ENCODE measurements around the gene MATN3. TPM values are rescaled to one million over a fixed set of nuclear protein-coding genes. Genes with fewer than 3 reads are reported as not detected.
A peak's percentile ranks its signal among the peaks of the same experiment; 100 is the strongest.

Gene MATN3
- total RNA-seq, 1 experiment from 2014 or later: 2.8 TPM

DNA sequence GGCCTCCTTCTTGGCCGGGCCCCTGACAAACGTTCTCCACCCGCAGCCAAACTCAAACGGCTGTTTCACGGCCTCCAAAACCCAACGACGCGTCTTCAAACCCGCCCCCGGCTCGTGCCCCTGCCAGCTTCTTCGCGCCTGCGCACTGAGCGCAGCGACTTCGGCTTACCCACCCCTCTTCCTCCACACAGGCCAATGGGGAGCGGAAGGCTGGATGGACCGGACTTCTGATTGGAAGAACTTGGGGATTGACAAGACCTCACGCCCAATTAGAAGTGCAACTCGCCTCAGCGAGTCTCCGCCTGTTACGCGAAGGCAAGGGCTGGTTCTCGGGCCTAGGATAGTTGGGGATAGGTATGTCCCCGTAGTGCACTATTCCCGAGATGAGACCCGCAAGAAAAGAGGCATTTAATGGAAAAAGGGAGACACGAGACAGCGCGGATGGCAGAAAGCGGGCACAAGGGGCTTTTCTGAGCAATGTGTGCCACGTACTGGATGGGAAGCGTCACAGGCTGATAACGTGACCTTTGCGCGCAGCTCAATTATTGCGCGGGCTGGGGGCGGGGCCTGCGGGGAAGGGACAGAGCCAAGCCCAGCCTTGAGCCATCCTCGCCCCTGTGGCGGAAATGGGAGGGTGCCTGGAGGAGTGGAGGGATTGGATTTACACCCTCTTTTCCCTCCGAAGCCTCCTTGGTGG lies 39.2 kb upstream of the MATN3 start, which contains the start of gene LAPTM4A:
TSS of gene LAPTM4A (minus strand) at position 97 of the 697 bp plus-strand sequence. CDS start 108 bp downstream, outside the sequence.
- DNase-seq (ENCODE audit: low spot score): peak; percentile 100
- Histone ChIP-seq H3K27me3 (replicated peaks; ENCODE audit: insufficient read depth, low read depth, low read length, poor library complexity) (no peaks in the 10 kb centered on the region), H3K9me3 (ENCODE audit: low read depth, low read length, poor library complexity, severe bottlenecking) (no peaks in the 10 kb centered on the region), H3K4me3 (ENCODE audit: low read depth, low read length, poor library complexity, severe bottlenecking) (peak within 1 kb of the TSS; percentile 88), H3K27ac (ENCODE audit: low read depth, low read length, poor library complexity, severe bottlenecking) (peak within 1 kb of the TSS; percentile 99), H3K4me1 (ENCODE audit: insufficient read depth, low read length, poor library complexity, severe bottlenecking) (peaks cover 24% of the 10 kb centered on the region), H3K36me3 (ENCODE audit: insufficient read depth, low read length, poor library complexity, severe bottlenecking) (no peaks in the 10 kb centered on the region)
- intact Hi-C loops (cut with micrococcal nuclease; ENCODE audit: unreplicated experiment): loop anchor here (5.0 kb wide), 1 partner anchor 149 kb away; the partner anchor contains the start of gene TTC32
- CTCF ChIA-PET: interaction anchor here (0.6 to 1.4 kb wide), 3 partner anchors 27 to 96 kb away, joined by 3 to 9 read pairs (median 3); no protein-coding TSS in a partner anchor
- BruUV-seq (replicated peaks): no TSS peak
- TF ChIP-seq, protein P1, sequence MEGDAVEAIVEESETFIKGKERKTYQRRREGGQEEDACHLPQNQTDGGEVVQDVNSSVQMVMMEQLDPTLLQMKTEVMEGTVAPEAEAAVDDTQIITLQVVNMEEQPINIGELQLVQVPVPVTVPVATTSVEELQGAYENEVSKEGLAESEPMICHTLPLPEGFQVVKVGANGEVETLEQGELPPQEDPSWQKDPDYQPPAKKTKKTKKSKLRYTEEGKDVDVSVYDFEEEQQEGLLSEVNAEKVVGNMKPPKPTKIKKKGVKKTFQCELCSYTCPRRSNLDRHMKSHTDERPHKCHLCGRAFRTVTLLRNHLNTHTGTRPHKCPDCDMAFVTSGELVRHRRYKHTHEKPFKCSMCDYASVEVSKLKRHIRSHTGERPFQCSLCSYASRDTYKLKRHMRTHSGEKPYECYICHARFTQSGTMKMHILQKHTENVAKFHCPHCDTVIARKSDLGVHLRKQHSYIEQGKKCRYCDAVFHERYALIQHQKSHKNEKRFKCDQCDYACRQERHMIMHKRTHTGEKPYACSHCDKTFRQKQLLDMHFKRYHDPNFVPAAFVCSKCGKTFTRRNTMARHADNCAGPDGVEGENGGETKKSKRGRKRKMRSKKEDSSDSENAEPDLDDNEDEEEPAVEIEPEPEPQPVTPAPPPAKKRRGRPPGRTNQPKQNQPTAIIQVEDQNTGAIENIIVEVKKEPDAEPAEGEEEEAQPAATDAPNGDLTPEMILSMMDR (conservative IDR thresholded peaks at IDR 0.05; ENCODE audit: low read depth, low read length): no peak
- TF ChIP-seq EZH2 (IDR thresholded peaks at IDR 0.05; ENCODE audit: borderline replicate concordance, low read depth, low read length, poor library complexity, severe bottlenecking): no peak
- POLR2A ChIA-PET (ENCODE audit: low non-redundant PET): interaction anchor here (0.6 kb wide), 1 partner anchor 246 kb away, joined by 12 read pairs; no protein-coding TSS in a partner anchor

DNA sequence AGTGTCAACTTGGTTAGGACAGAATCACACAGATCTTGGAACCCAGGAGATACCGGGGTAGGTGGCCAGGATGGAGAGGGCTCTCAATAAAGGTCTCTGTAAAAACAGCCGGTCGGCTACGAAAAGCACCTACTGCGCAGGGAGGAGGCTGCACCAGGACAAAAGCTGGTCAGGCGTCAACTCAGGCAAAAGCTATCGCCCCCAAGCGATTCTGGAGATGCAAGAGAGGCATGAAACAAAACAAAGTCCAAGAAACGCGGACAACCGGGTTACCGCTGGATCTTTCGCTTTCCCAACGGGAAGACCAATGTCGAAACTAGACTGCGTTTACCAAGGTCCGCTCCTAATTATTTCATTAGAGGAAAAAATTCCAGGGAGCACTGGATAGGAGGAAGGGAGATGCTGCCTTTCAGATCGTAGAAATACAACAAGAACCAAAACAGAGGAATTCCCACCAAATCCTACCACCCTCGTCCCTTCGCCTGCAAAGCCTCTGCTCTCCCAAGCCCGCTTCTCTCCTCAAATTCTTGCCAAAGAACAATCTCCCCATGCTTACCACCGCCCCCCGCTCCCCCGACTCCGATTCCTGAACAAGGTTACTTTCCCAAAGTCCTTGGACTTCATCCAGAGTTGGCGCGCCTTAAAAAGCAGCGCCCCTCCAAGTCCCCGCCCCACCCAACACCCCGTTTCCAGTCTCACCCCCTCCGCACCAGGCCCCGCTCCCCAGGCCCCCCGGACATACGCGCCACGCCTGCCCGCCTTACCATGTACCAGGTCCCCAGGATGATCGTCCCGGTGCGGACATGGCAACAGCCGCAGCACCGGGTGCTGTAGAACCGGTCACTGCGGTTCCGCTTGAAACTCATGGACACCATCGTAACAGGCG lies 38.4 kb upstream of the MATN3 start:
- peak; percentile 62 for DNase-seq (ENCODE audit: low spot score)
- BruUV-seq (replicated peaks): TSS peak; percentile 48
- TF ChIP-seq EZH2 (IDR thresholded peaks at IDR 0.05; ENCODE audit: borderline replicate concordance, low read depth, low read length, poor library complexity, severe bottlenecking): no peak
- TF ChIP-seq, protein P1 (conservative IDR thresholded peaks at IDR 0.05; ENCODE audit: low read depth, low read length): 0 out of 2 replicates have a peak, but pooled peaks have one; percentile 11
- H3K4me1 ChIP-seq (ENCODE audit: insufficient read depth, low read length, poor library complexity, severe bottlenecking): peaks cover 28% of the 10 kb centered on the region
- H3K36me3 ChIP-seq (ENCODE audit: insufficient read depth, low read length, poor library complexity, severe bottlenecking): no peaks in the 10 kb centered on the region
- POLR2A ChIA-PET (ENCODE audit: low non-redundant PET): interaction anchor here (0.6 kb wide), 1 partner anchor 245 kb away, joined by 12 read pairs; no protein-coding TSS in a partner anchor
- intact Hi-C loops (cut with micrococcal nuclease; ENCODE audit: unreplicated experiment): loop anchor here (5.0 kb wide), 1 partner anchor 149 kb away; the partner anchor contains the start of gene TTC32
- peak overlapping the region; percentile 99 for H3K27ac ChIP-seq (ENCODE audit: low read depth, low read length, poor library complexity, severe bottlenecking)
- H3K27me3 ChIP-seq (replicated peaks; ENCODE audit: insufficient read depth, low read depth, low read length, poor library complexity): no peaks in the 10 kb centered on the region
- CTCF ChIA-PET: interaction anchor here (0.6 to 1.4 kb wide), 2 partner anchors 26 to 35 kb away, joined by 3 to 9 read pairs; no protein-coding TSS in a partner anchor
- H3K4me3 ChIP-seq (ENCODE audit: low read depth, low read length, poor library complexity, severe bottlenecking): peak overlapping the region; percentile 88
- no peaks in the 10 kb centered on the region for H3K9me3 ChIP-seq (ENCODE audit: low read depth, low read length, poor library complexity, severe bottlenecking)

DNA sequence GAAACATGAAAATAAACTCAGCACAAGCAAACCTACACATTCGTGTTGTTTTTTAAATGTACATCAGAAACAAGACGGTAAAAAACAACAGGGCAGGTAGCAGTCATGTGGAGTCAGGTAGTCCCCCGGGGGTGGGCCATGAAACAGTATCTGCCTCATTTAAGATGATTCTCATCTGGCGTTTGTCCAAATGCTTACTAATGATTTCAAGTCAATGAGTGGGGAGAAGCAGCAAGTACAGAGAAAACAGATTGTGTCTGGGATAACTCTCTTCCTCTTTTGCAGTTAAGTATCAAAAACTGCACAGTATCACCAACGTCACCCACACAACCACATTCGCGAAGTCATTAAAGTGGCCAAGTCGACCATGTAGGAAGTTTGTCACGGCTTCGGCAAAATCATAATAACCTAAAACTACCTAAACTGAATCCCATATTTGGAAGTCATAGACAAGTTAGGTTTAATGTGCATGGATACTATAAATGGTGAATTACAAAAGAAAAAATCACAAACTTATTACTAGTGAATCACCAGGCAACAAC lies 37.7 kb upstream of the MATN3 start:
- Histone ChIP-seq H3K27me3 (replicated peaks; ENCODE audit: insufficient read depth, low read depth, low read length, poor library complexity) (no peaks in the 10 kb centered on the region), H3K36me3 (ENCODE audit: insufficient read depth, low read length, poor library complexity, severe bottlenecking) (no peaks in the 10 kb centered on the region), H3K9me3 (ENCODE audit: low read depth, low read length, poor library complexity, severe bottlenecking) (no peaks in the 10 kb centered on the region), H3K4me3 (ENCODE audit: low read depth, low read length, poor library complexity, severe bottlenecking) (peak overlapping the region; percentile 88), H3K4me1 (ENCODE audit: insufficient read depth, low read length, poor library complexity, severe bottlenecking) (peaks cover 35% of the 10 kb centered on the region), H3K27ac (ENCODE audit: low read depth, low read length, poor library complexity, severe bottlenecking) (peak overlapping the region; percentile 99)
- intact Hi-C loops (cut with micrococcal nuclease; ENCODE audit: unreplicated experiment): loop anchor here (5.0 kb wide), 1 partner anchor 148 kb away; the partner anchor contains the start of gene TTC32
- ChIA-PET CTCF (interaction anchor here (0.6 kb wide), 1 partner anchor 34 kb away, joined by 3 read pairs; no protein-coding TSS in a partner anchor), POLR2A (ENCODE audit: low non-redundant PET) (no interaction called here)
- peak; percentile 65 for DNase-seq (ENCODE audit: low spot score)
- TF ChIP-seq, protein P1 (conservative IDR thresholded peaks at IDR 0.05; ENCODE audit: low read depth, low read length): no peak
- TF ChIP-seq EZH2 (IDR thresholded peaks at IDR 0.05; ENCODE audit: borderline replicate concordance, low read depth, low read length, poor library complexity, severe bottlenecking): no peak
- no TSS peak for BruUV-seq (replicated peaks)
